ENCODE results near the gene B4GALNT1. TPM values are rescaled to one million over a fixed set of nuclear protein-coding genes. Genes with fewer than 3 reads are reported as not detected.

The B4GALNT1 gene
- polyA plus RNA-seq, 1 experiment = 1.8 TPM

DNA sequence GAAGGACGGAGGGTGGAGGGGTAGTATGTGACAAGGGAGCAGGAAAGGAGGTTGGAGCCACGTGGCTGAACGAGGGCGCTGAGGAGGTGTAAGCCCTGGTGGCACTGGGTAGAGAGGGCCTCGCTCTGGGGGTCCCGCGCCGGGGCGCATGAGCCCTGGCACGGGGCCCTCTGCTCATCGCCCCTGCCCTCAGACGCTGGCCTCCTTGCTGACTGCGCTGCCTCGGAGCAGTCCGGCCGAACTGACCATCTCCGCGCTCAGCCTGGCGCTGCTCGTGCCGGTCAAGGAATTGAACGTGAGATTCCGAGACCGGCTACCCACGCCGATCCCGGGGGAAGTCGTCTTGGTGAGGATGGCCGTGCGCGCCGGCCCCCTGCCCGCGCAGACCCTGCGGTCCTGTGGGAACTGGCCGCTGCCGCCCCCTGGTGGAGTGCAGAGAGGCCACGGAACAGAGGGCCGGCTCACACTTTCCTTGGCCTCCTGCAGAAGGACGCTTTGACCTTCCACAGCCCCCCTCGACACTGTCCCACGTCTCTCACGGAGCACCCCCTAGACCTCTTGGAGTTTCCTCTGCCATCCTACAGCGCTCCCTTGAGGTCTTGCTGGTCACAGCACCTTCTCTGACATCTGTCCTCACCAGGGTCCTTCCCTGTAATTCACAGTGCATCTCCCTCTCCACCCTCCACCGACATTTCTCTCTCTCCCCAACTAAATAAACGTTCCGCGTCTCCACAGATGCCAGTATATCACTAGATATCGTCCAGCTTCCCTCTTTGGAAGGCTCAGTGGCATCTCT, 11.3 kb downstream of the B4GALNT1 start:
- CTCF ChIA-PET = interaction anchor here (0.6 to 7.6 kb wide), 13 partner anchors 8 to 163 kb away, joined by 3 to 112 read pairs (median 5); partner anchors contain the start of genes ARHGEF25, B4GALNT1 and PIP4K2C
- TF ChIP-seq CTCF (IDR thresholded peaks at IDR 0.05; ENCODE audit: low read depth, low read length) = peak; percentile 92
- DNase-seq (ENCODE audit: low read depth, low spot score) = no peak
- H3K27me3 ChIP-seq (ENCODE audit: control insufficient read depth, insufficient read depth, low read length) = peaks cover 47% of the 10 kb centered on the region
- H3K9me3 ChIP-seq (ENCODE audit: control insufficient read depth, insufficient read depth, low read length) = no peaks in the 10 kb centered on the region; the same call in 1 of the 2 replicates
- peak overlapping the region; percentile 51 for H3K4me3 ChIP-seq (ENCODE audit: low read depth, low read length)
- POLR2A ChIA-PET = interaction anchor here (1.9 kb wide), 1 partner anchor 10 kb away, joined by 8 read pairs; the partner anchor contains the start of gene ARHGEF25
- H3K27ac ChIP-seq (ENCODE audit: low read depth, low read length) = no peak overlapping the region

DNA sequence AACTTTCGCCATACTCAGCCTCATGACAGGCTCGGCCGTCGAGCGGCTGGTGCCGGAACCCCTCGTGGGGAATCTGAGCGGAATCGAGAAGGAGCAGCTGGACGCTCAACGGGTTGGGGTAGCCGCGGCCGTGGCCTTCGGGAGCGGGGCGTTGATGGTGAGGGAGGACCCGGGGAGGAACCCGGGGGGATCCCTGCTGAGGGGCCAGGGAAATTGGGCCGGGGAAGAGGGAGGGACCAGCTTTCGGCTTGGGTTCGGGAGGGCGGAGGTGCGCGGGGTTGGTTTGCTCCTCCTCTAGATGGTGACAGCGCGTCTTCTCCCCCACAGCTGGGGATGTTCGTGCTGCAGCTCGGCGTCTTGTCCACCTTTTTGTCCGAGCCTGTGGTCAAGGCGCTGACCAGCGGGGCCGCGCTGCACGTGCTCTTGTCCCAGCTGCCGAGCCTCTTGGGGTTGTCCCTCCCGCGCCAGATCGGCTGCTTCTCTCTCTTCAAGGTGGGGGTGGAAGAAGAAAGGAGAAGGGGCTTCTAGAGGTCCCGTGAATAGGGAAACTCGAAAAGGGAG, 12.0 kb downstream of the B4GALNT1 start:
- no peak overlapping the region for H3K27ac ChIP-seq (ENCODE audit: low read depth, low read length)
- DNase-seq (ENCODE audit: low read depth, low spot score) = no peak
- peaks cover 40% of the 10 kb centered on the region for H3K27me3 ChIP-seq (ENCODE audit: control insufficient read depth, insufficient read depth, low read length)
- CTCF ChIA-PET = interaction anchor here (0.6 to 7.6 kb wide), 6 partner anchors 10 to 162 kb away, joined by 3 to 112 read pairs (median 5); partner anchors contain the start of genes ARHGEF25, B4GALNT1 and PIP4K2C
- POLR2A ChIA-PET = interaction anchor here (1.2 to 1.9 kb wide), 2 partner anchors 9 to 10 kb away, joined by 3 to 8 read pairs; partner anchors contain the start of gene ARHGEF25
- H3K9me3 ChIP-seq (ENCODE audit: control insufficient read depth, insufficient read depth, low read length) = no peaks in the 10 kb centered on the region; the same call in 1 of the 2 replicates
- no peak for TF ChIP-seq CTCF (IDR thresholded peaks at IDR 0.05; ENCODE audit: low read depth, low read length)
- H3K4me3 ChIP-seq (ENCODE audit: low read depth, low read length) = peak overlapping the region; percentile 51; the same call in 1 of the 2 replicates

GRCh38 chr12:57620245-57620935, 12.6 kb downstream of the B4GALNT1 start:
- H3K9me3 ChIP-seq (ENCODE audit: control insufficient read depth, insufficient read depth, low read length) = no peaks in the 10 kb centered on the region; the same call in 1 of the 2 replicates
- no peak for TF ChIP-seq CTCF (IDR thresholded peaks at IDR 0.05; ENCODE audit: low read depth, low read length)
- ChIA-PET CTCF (interaction anchor here (0.6 to 7.6 kb wide), 7 partner anchors 9 to 162 kb away, joined by 3 to 112 read pairs (median 4); partner anchors contain the start of genes ARHGEF25, B4GALNT1 and PIP4K2C), POLR2A (interaction anchor here (1.2 to 1.9 kb wide), 2 partner anchors 9 kb away, joined by 3 to 8 read pairs; partner anchors contain the start of gene ARHGEF25)
- H3K27me3 ChIP-seq (ENCODE audit: control insufficient read depth, insufficient read depth, low read length) = peaks cover 37% of the 10 kb centered on the region
- H3K27ac ChIP-seq (ENCODE audit: low read depth, low read length) = no peak overlapping the region
- H3K4me3 ChIP-seq (ENCODE audit: low read depth, low read length) = no peak overlapping the region
- DNase-seq (ENCODE audit: low read depth, low spot score) = no peak

- Histone ChIP-seq H3K27ac (ENCODE audit: low read depth, low read length) (no peak overlapping the region), H3K9me3 (ENCODE audit: control insufficient read depth, insufficient read depth, low read length) (no peaks in the 10 kb centered on the region; the same call in 1 of the 2 replicates), H3K4me3 (ENCODE audit: low read depth, low read length) (no peak overlapping the region), H3K27me3 (ENCODE audit: control insufficient read depth, insufficient read depth, low read length) (peaks cover 33% of the 10 kb centered on the region)
- CTCF ChIA-PET = interaction anchor here (1.3 to 7.6 kb wide), 3 partner anchors 11 to 37 kb away, joined by 3 to 112 read pairs (median 6); partner anchors contain the start of gene B4GALNT1
- POLR2A ChIA-PET = interaction anchor here (1.9 kb wide), 1 partner anchor 8 kb away, joined by 8 read pairs; the partner anchor contains the start of gene ARHGEF25
- no peak for DNase-seq (ENCODE audit: low read depth, low spot score)
- no peak for TF ChIP-seq CTCF (IDR thresholded peaks at IDR 0.05; ENCODE audit: low read depth, low read length)
Measured at GRCh38 chr12:57619434-57620244, 13.4 kb downstream of the B4GALNT1 start.

Data from AG04450 (cell line).